Measurements from ENCODE around the gene KAZN. TPM values are rescaled to one million over a fixed set of nuclear protein-coding genes. Genes with fewer than 3 reads are reported as not detected.

The KAZN gene
- total and polyA plus RNA-seq, 9 donors, result 10.1 to 56.4 (median 27.9) TPM

- Histone ChIP-seq H3K36me3 (no peaks in the 10 kb centered on the region), H3K27ac (no peak overlapping the region), H3K9me3 (no peaks in the 10 kb centered on the region), H3K4me1 (ENCODE audit: insufficient read depth) (no peaks in the 10 kb centered on the region), H3K4me3 (no peak overlapping the region), H3K27me3 (no peaks in the 10 kb centered on the region)
- TF ChIP-seq CTCF (IDR thresholded peaks at IDR 0.05) (no peak), POLR2A (IDR thresholded peaks at IDR 0.05) (no peak), EP300 (IDR thresholded peaks at IDR 0.05) (no peak)
- no peak for DNase-seq
- 68 to 85% (median 77%) methylated on average over 4 of the region's 4 CpGs for WGBS, 3 donors
- intact Hi-C loops (cut with DNase I), result no loop called here
Measured at GRCh38 chr1:14713077-14713476, 114.6 kb downstream of the KAZN start.

- no peak overlapping the region for H3K4me3 ChIP-seq
- H3K4me1 ChIP-seq (ENCODE audit: insufficient read depth), result no peaks in the 10 kb centered on the region
- H3K27ac ChIP-seq, result no peak overlapping the region
- 86 to 90% (median 87%) methylated on average over 10 of the region's 10 CpGs for WGBS, 3 donors
- no peaks in the 10 kb centered on the region for H3K27me3 ChIP-seq
- TF ChIP-seq POLR2A (IDR thresholded peaks at IDR 0.05) (no peak), EP300 (IDR thresholded peaks at IDR 0.05) (no peak), CTCF (IDR thresholded peaks at IDR 0.05) (no peak)
- DNase-seq, result no peak
- intact Hi-C loops (cut with DNase I), result no loop called here
- H3K36me3 ChIP-seq, result no peaks in the 10 kb centered on the region
- H3K9me3 ChIP-seq, result no peaks in the 10 kb centered on the region
Measured at GRCh38 chr1:14715266-14715665, 116.8 kb downstream of the KAZN start.

- H3K27ac ChIP-seq, result no peak overlapping the region
- no peaks in the 10 kb centered on the region for H3K9me3 ChIP-seq
- intact Hi-C loops (cut with DNase I), result no loop called here
- H3K36me3 ChIP-seq, result no peaks in the 10 kb centered on the region
- H3K27me3 ChIP-seq, result no peaks in the 10 kb centered on the region
- no peak overlapping the region for H3K4me3 ChIP-seq
- no peak for DNase-seq
- no peaks in the 10 kb centered on the region for H3K4me1 ChIP-seq (ENCODE audit: insufficient read depth)
- TF ChIP-seq EP300 (IDR thresholded peaks at IDR 0.05) (no peak), POLR2A (IDR thresholded peaks at IDR 0.05) (no peak), CTCF (IDR thresholded peaks at IDR 0.05) (no peak)
- 85 to 87% (median 86%) methylated on average over 7 of the region's 7 CpGs for WGBS, 3 donors
Measured at GRCh38 chr1:14715802-14716201, 117.3 kb downstream of the KAZN start.

- Histone ChIP-seq H3K27ac (no peak overlapping the region), H3K4me1 (ENCODE audit: insufficient read depth) (no peaks in the 10 kb centered on the region), H3K27me3 (no peaks in the 10 kb centered on the region), H3K4me3 (no peak overlapping the region), H3K36me3 (no peaks in the 10 kb centered on the region), H3K9me3 (no peaks in the 10 kb centered on the region)
- DNase-seq, result no peak
- no peak for TF ChIP-seq CTCF (IDR thresholded peaks at IDR 0.05)
- no peak for TF ChIP-seq POLR2A (IDR thresholded peaks at IDR 0.05)
- intact Hi-C loops (cut with DNase I), result no loop called here
- WGBS, 3 donors, result 88 to 91% (median 90%) methylated on average over 5 of the region's 5 CpGs
Measured at GRCh38 chr1:14716474-14716873, 118.0 kb downstream of the KAZN start.

- Histone ChIP-seq H3K4me3 (no peak overlapping the region), H3K36me3 (no peaks in the 10 kb centered on the region), H3K27me3 (no peaks in the 10 kb centered on the region), H3K9me3 (no peaks in the 10 kb centered on the region), H3K4me1 (ENCODE audit: insufficient read depth) (no peaks in the 10 kb centered on the region), H3K27ac (no peak overlapping the region)
- no peak for DNase-seq
- intact Hi-C loops (cut with DNase I), result no loop called here
- no peak for TF ChIP-seq CTCF (IDR thresholded peaks at IDR 0.05)
- TF ChIP-seq EP300 (IDR thresholded peaks at IDR 0.05), result no peak
- TF ChIP-seq POLR2A (IDR thresholded peaks at IDR 0.05), result no peak
- WGBS, 3 donors, result 93 to 96% (median 95%) methylated on average over 7 of the region's 7 CpGs
Measured at GRCh38 chr1:14718476-14718875, 120.0 kb downstream of the KAZN start.
